Mammary epithelial cell (primary cell): ENCODE results near the gene CCT8L2.
"Not testable (repeated sequence)": the region's sequence is repeated elsewhere in the genome, so short reads cannot be mapped to it uniquely, and the experiment has no call there.

Source experiments
- EZH2 ChIP-seq: IDR thresholded peaks from 2 replicates; pipeline ENCODE4 v1.6.1; 2012; ENCODE audit warnings: low read length, inconsistent platforms, borderline replicate concordance
- TF ChIP-seq, protein P1 (sequence below), 2 donors: IDR thresholded peaks in 1 of 2; conservative IDR thresholded peaks in 1 of 2; 2 replicates each; pipeline ENCODE4 v1.5.1; 2011 to 2012; ENCODE audit warnings: inconsistent platforms in 2 of 2, low read length in 2 of 2, mild to moderate bottlenecking in 2 of 2, control low read depth in 1 of 2, low read depth in 1 of 2; ENCODE audit not compliant: insufficient read depth in 1 of 2; ENCODE audit errors: extremely low read depth in 1 of 2

DNA sequence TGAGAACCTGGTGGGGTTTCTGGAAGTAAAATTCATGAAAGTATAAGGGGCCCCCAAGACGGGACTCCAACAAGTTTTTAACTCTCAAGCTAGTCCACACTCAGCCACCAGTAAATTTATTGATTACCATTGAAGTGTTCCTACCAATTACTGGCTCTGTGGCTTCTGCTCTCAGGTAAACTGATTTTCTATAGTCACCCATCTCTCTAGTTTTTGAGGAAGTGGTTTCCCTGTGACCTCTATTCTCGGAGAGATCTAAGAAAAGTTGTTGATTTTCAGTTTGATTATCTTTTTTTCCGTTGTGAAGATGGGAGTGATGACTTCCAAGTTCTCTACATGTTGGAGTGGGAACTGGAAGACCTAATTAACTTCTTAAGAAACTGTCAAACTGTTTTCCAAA, 24.9 kb upstream of the CCT8L2 start:
- TF ChIP-seq, protein P1, sequence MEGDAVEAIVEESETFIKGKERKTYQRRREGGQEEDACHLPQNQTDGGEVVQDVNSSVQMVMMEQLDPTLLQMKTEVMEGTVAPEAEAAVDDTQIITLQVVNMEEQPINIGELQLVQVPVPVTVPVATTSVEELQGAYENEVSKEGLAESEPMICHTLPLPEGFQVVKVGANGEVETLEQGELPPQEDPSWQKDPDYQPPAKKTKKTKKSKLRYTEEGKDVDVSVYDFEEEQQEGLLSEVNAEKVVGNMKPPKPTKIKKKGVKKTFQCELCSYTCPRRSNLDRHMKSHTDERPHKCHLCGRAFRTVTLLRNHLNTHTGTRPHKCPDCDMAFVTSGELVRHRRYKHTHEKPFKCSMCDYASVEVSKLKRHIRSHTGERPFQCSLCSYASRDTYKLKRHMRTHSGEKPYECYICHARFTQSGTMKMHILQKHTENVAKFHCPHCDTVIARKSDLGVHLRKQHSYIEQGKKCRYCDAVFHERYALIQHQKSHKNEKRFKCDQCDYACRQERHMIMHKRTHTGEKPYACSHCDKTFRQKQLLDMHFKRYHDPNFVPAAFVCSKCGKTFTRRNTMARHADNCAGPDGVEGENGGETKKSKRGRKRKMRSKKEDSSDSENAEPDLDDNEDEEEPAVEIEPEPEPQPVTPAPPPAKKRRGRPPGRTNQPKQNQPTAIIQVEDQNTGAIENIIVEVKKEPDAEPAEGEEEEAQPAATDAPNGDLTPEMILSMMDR (conservative IDR thresholded peaks at IDR 0.05 in 1 of 2, IDR thresholded peaks at IDR 0.05 in 1 of 2; ENCODE audit: extremely low read depth in 1 of 2, insufficient read depth in 1 of 2, low read depth in 1 of 2, low read length in 2 of 2), result not testable (repeated sequence)
- TF ChIP-seq EZH2, result not testable (repeated sequence)
